Effector CD4-positive, alpha-beta T cell (primary cell): ENCODE results near the gene HOXC5.

ENCODE experiments used
- DNase-seq: peaks from one replicate; pipeline ENCODE4 v3.0.0-alpha.2; 2020

HOXC5 gene

GRCh38 chr12:54009171-54010052 lies 23.4 kb upstream of the HOXC5 start:
- no peak for DNase-seq

- no peak for DNase-seq
Observed at GRCh38 chr12:54010053-54010971, 22.5 kb upstream of the HOXC5 start.

- no peak for DNase-seq
Observed at GRCh38 chr12:54010972-54011664, 21.7 kb upstream of the HOXC5 start.

- no peak for DNase-seq
Observed at GRCh38 chr12:54011665-54012532, 21.0 kb upstream of the HOXC5 start.

GRCh38 chr12:54012631-54013409 lies 20.0 kb upstream of the HOXC5 start:
- DNase-seq, result no peak

- DNase-seq, result no peak
Observed at GRCh38 chr12:54014377-54015017, 18.4 kb upstream of the HOXC5 start.

- DNase-seq, result no peak
Observed at GRCh38 chr12:54015018-54015931, 17.6 kb upstream of the HOXC5 start.

- DNase-seq, result no peak
Observed at GRCh38 chr12:54016051-54016450, 16.8 kb upstream of the HOXC5 start.

GRCh38 chr12:54016478-54016964 lies 16.3 kb upstream of the HOXC5 start:
- DNase-seq, result no peak

- DNase-seq, result no peak
Observed at GRCh38 chr12:54017027-54017788, 15.6 kb upstream of the HOXC5 start.

GRCh38 chr12:54017878-54018467 lies 14.9 kb upstream of the HOXC5 start:
- DNase-seq, result peak; percentile 53

- DNase-seq, result no peak
Observed at GRCh38 chr12:54018468-54018984, 14.3 kb upstream of the HOXC5 start.

- no peak for DNase-seq
Observed at GRCh38 chr12:54019091-54019811, 13.6 kb upstream of the HOXC5 start.

- no peak for DNase-seq
Observed at GRCh38 chr12:54019924-54020590, 12.8 kb upstream of the HOXC5 start.

GRCh38 chr12:54020591-54021405 lies 12.1 kb upstream of the HOXC5 start:
- no peak for DNase-seq
